Cortex of kidney (tissue), 1 donor: Measurements from ENCODE around the gene SNIP1.
A peak's percentile ranks its signal among the peaks of the same experiment; 100 is the strongest.
"Not testable (repeated sequence)": the region's sequence is repeated elsewhere in the genome, so short reads cannot be mapped to it uniquely, and the experiment has no call there.

ENCODE experiments used
- DNase-seq: peaks from one replicate; lab custom pipeline; 2025; lab: John Stamatoyannopoulos, UW

SNIP1 gene

GRCh38 chr1:37553927-37554808 is at the start of gene SNIP1:
TSS of gene SNIP1 (minus strand) at chr1:37554293. CDS start at chr1:37554229, 64 bp downstream.
- no peak for DNase-seq

DNA sequence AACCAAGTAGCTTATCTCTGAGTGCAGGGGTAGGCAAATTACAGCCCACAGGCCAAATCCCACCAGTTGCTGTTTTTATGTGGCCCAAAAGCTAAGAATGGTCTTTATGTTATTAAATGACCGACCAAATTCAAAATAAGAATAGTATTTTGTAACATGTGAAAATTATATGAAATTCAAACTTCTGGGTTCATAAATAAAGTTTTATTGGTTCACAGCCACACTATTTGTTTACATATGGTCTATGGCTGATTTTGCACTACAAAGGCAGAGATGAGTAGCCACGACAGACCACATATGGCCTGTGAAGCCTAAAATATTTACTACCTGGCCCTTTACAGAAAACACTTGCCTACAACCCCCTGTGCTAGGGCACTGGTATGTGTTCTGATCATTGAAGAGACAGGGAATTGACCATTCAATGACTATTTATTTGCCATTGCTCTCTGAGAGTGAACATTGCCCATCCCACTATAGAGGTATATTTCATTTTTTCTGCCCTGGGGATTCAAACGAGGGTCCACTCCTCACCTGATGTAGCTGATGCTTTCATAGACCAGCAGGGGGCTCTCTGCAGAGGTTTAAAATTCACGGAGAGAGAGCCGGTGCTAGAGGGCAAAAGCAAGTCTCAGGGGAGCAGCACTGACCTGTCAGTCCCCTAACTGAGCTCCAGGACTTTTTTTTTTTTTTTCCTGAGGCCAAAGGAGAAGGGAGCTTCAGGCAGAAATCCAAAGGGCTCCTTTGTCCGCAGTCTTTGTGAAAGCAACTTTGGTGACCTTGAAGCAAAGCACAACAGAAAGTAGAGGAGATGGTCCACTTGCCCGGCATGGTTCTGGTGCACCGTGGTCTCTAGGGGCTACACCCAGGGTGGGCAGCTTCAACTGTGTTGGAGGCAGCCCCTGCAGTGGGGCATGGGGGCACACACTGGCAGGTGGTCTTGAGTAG is 48.9 kb upstream of the SNIP1 start:
- no peak for DNase-seq

- DNase-seq = no peak
These were observed 47.3 kb upstream of the SNIP1 start for GRCh38 chr1:37601441-37601840.

DNA sequence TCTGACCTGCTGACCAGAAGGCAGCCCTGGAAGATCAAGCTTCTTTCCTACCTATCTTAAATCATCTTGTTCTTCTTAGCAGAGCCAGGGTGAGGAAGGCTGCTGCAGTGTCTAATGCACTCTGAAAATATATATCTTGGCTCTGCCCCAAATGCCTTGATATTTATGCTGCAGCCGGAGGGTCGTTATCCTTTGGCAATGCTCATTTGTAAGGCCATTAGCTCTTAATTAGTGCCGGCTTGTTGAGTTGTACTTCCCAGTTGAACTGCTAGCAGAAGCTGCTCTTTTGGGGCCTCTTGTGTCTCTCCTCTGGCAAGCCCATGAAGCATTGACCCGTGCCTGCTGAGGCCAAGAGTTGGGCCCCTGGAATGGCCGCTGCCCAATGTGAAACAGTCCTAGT is 45.8 kb upstream of the SNIP1 start:
- no peak for DNase-seq

DNA sequence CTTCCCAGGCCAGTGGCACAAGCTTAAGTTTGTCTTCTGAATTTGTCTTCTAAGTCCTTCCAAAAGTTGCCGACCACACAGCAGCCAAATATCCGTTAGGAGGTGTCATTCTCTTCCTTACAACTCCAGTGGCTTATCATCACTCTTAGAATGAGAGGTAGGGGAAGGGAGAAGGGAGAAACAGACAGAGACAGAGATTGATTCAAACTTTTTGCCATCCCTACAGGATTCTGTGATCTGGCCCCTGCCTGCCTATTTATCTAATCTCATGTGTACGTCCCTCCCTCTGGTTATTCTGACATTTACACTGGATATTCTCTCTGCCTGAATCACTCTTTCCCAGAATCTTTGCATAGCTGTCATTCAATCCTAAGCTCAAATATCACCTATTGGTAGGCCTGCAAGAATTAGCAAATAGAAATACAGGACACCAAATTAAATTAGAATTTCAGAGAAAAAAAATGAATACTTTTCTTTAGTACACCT is 42.1 kb upstream of the SNIP1 start:
- no peak for DNase-seq

DNA sequence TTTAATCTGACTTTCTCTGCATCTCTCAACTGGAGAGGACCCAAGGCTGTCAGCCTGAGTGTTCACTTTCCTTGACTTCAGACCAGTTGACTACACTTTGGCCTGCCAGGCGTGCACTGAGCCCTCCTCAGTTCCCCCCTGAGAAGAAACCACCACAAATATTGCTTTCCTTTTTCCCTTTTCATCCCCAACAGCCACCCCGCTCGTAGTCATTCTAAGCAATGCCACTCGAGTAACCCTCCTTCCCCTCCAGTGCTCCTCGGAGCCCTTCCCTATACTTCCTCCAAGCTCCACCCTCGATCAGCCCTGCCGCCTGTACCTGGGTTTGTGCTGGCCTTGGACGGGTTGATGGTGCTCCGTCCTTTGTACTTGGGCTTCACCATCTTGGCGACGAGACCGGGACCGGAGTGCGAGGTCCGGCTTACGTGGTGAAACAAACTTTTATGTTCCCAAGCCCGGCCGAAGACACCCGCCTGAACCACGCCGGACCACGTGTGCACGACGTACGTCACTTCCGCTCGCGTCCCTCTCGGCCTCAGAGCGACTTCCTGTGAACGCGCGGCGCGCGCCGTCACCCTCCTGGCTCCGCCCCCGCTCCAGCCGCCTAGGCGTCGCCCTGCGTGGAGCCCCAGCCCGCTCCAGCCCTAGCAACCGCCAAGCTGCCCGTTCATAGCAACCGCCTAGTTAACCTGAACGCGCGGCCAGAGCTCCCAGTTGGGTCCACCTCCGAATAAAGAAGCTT is 41.5 kb upstream of the SNIP1 start, which contains the start of gene GNL2:
Gene GNL2 (minus strand): TSS at position 498 of the 742 bp plus-strand sequence. CDS start 115 bp downstream, at position 383.
- DNase-seq = peak; percentile 51

DNA sequence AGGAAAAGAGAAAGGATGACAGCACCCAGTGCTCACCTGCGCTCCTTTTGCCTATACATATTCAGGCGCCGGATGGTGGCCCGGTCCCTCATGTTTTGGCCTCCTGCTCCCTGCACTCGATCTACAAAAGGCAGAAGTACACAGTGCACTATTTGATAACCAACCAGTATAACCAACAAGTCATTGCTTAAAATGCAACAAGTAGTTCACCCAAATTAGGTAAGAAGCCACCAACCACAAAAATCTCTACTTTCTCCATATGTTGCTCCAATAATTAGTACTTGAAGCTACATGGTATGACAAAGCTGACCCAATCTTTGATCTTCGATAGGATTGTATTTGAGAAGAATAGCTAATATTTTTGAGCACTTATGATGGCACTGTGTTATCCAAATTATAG is 39.6 kb upstream of the SNIP1 start:
- no peak for DNase-seq

DNA sequence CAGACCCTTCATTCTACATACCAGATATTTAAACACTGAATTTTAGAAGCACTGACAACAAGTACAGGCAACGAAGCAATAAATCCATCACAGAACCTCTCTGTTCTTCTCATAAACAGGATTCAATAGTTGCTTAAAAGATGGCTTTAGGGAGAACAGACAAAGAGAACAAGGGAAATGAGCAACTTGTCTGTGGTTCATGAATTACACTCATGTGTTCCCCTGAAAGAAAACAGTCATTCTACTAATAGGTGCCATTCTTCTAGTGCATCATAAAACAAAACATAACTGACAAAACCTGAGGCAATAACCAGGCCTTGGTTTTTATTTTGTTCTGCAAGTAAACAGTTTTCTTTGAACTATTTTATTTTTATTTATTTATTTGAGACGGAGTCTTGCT is 34.8 kb upstream of the SNIP1 start:
- no peak for DNase-seq

GRCh38 chr1:37584544-37584943 is 30.5 kb upstream of the SNIP1 start:
- DNase-seq = not testable (repeated sequence)

- DNase-seq = no peak
These were observed 21.6 kb upstream of the SNIP1 start for GRCh38 chr1:37575692-37576091.

DNA sequence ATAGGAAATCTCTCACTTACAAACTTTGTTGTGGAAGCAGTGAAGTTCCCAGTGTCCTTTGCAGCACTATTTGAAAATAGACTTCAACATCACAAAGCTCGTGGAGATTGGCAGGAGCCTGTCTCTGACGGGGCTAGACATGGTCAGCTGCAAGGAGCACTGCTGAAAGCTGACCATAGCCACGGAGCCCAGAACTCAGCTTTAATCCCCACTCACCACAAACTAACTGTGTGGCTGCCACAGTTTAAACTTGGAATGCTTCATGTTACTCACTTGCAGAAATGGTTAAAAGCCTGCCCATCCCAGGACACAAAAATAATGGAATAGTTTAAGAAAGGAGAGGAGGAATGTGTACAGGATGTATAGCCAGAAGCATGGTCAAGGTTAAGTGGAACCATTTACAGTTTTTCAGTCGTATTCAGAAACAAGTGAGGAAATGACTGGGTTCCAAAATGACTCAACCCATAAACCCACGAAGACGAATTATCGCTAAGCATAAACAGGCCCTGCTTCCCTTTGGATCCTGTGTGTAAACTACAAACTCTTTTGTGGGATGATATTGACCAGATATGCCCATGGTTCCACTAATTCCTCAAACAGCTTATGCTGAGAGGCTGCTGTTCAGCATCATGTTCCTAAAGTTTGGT is 20.9 kb upstream of the SNIP1 start:
- no peak for DNase-seq

DNA sequence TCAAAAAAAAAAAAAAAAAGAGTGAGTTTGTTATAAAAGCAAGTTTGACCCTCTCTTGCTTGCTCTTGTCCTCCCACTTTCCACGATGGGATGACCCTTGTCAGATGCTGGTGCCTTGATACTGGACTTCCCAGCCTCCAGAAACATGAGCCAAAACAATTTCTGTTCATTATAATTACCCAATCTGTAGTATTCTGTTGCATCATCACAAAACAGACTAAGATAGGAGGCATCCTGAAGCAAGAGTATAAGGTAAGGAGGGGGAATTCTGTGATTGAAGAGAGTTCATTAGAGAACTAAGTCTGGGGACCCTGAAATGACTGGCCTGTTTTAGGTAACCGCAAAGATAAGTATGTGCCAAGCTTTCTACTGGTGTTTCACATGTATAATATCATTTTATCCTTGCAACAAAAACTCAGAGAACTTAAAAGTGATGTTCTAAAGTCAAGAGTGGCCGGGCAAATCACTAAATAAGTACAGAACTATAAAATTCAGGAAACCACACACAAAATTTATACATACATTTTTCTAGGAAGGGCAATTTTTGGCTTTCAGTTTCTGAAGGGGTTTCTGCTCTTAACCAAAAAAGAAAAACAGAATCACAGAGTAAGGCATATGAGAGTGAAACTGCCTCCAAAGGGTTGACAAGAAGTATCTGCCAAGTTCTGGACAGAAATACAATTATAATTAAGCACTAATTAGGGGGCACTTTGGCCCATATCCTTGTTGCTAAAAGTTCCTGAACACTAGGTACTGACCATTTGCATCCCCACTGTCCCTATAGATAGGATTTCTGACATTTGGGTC is 16.6 kb upstream of the SNIP1 start:
- DNase-seq = no peak

DNA sequence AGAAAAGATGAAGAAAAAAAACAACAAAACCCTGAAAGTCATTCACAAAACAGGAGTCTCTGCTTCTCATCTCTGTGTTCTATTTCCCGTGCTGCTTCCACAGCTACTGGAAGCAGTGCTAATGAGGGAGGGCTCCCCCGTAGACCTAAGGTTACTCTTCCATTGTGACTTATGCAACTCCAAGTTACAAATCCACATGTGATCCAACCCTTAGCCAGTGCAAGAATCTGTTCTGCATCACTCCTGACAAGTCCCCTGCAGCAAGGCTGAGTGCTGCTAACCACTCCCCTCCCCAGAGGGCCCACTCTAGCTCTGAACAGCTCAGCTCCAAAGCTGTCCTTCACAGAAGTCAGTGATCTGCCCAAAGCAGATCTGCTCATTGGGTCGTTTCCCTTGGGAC is 12.9 kb upstream of the SNIP1 start:
- no peak for DNase-seq

DNA sequence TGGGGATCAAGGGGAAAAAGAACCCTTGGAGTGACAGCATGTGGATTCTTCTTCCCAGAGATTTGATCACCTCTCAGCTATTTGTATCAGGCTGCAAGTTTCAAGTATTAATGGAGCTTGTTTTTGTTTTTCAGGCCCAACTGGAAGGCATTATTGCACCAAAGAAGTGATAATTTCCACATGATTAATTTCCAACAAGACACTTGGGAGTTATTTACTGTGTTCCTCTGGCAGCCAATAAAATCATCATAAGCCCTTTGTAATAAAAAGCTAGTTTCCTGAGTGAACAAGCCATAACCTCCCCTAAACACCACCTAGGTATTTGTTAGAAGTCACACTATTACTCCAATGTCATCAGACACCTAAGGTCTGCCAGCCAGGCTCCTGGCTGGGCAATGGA is 10.8 kb upstream of the SNIP1 start:
- no peak for DNase-seq

- no peak for DNase-seq
These were observed 8.9 kb upstream of the SNIP1 start for GRCh38 chr1:37562984-37563383.

DNA sequence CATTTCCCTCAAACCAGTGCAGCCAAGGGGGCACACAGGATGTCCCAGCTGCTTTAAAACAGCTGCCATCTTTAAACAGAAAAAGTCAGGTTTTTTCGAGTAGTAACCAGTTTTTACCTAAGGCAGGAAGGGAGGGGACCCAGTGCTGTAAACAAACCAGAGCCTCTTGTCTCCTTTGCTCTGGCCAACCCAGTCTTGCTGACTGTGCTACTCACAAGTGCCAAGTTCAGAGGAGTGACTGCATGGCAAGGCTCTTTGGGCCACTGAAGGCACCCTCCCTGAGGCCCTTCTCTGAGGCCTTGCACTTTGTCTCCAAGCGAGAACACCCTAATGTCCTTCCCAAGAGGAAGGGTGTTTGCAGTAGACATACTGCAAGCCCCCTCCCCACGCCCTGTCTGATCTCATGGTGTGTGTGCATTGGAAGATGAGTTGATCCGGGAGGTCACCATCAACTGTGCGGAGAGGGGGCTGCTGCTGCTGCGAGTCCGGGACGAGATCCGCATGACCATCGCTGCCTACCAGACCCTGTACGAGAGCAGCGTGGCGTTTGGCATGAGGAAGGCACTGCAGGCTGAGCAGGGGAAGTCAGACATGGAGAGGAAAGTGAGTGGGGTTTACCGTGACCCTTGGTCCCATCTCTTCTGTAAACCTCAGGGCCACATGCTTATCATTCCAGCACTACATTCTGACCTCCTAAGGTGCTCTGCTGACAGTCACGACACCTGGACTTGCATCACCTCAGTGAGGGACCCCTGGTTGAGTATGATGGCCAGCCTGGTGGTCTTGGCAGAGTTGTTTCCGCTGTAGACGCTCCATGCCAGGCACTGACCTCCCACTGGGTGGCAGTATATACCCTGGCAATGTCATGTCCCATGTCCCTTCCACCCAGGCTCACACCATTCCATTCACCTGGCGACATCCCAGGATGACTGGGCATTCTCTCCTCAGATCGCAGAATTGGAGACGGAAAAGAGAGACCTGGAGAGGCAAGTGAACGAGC is 7.3 kb upstream of the SNIP1 start:
- DNase-seq = no peak

GRCh38 chr1:37560401-37561132 is 6.5 kb upstream of the SNIP1 start:
- no peak for DNase-seq

GRCh38 chr1:37559957-37560379 is 5.9 kb upstream of the SNIP1 start:
- not testable (repeated sequence) for DNase-seq
